DND-41 (cell line): ENCODE measurements around the gene PROCR.

Experiments used
- EZH2 ChIP-seq: IDR thresholded peaks from 3 replicates; pipeline ENCODE4 v1.6.1; 2012; ENCODE audit warnings: borderline replicate concordance, low read depth, mild to moderate bottlenecking, moderate library complexity, low read length, inconsistent platforms; ENCODE audit not compliant: severe bottlenecking
- TF ChIP-seq, protein P1 (sequence below): IDR thresholded peaks from 2 replicates; pipeline ENCODE4 v1.5.1; 2012; ENCODE audit warnings: borderline replicate concordance, low read length, moderate library complexity, mild to moderate bottlenecking; ENCODE audit not compliant: poor library complexity, severe bottlenecking; ENCODE audit errors: extremely low read depth

GRCh38 chr20:35172434-35172806, 548 bp downstream of the PROCR start:
- TF ChIP-seq EZH2, result no peak
- TF ChIP-seq, protein P1, sequence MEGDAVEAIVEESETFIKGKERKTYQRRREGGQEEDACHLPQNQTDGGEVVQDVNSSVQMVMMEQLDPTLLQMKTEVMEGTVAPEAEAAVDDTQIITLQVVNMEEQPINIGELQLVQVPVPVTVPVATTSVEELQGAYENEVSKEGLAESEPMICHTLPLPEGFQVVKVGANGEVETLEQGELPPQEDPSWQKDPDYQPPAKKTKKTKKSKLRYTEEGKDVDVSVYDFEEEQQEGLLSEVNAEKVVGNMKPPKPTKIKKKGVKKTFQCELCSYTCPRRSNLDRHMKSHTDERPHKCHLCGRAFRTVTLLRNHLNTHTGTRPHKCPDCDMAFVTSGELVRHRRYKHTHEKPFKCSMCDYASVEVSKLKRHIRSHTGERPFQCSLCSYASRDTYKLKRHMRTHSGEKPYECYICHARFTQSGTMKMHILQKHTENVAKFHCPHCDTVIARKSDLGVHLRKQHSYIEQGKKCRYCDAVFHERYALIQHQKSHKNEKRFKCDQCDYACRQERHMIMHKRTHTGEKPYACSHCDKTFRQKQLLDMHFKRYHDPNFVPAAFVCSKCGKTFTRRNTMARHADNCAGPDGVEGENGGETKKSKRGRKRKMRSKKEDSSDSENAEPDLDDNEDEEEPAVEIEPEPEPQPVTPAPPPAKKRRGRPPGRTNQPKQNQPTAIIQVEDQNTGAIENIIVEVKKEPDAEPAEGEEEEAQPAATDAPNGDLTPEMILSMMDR, result no peak
